ENCODE measurements around the gene DOK1.

Gene DOK1

DNA sequence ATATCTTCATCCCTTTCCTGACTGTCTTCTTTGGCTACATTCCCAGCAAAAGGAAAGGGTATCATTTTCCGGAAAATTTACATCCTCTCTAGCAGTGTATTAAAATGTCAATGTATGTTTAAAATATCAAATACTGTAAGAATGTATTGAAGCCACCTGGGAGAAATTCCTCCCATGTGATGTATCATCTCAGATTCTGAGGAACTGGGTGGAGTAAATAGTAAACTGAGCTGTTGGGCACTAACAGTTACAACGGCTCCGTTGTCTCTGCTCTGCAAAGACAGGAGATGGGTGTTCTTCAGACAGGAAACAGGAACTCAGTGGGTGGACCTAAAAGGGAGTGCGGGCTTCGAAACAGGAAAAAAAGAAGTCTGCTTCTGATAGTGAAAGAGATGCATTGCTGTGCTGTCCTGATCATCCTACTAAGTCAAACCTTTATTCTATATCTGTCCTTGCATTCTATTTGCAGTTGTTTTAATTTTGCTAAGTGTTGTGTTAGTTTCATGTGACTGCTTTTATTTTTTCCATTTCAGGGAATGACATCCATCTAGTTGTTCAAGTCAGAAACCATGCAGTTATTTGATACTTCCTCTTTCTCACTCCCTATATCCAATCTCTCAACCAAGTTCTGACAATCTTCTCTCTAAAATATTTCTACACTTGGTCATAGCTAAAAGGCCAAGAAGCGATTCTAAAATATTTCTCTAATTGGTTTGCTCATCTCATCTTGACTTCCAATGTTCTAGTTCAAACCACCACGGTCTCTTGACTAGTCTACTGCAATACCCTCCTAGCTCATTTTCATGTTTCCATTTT, 19.4 kb downstream of the DOK1 start:
- H3K4me3 ChIP-seq (ENCODE audit: low read depth, low read length), result peak overlapping the region; percentile 24
- DNase-seq (ENCODE audit: low read depth), result peak; percentile 78
- TF ChIP-seq, protein P1, sequence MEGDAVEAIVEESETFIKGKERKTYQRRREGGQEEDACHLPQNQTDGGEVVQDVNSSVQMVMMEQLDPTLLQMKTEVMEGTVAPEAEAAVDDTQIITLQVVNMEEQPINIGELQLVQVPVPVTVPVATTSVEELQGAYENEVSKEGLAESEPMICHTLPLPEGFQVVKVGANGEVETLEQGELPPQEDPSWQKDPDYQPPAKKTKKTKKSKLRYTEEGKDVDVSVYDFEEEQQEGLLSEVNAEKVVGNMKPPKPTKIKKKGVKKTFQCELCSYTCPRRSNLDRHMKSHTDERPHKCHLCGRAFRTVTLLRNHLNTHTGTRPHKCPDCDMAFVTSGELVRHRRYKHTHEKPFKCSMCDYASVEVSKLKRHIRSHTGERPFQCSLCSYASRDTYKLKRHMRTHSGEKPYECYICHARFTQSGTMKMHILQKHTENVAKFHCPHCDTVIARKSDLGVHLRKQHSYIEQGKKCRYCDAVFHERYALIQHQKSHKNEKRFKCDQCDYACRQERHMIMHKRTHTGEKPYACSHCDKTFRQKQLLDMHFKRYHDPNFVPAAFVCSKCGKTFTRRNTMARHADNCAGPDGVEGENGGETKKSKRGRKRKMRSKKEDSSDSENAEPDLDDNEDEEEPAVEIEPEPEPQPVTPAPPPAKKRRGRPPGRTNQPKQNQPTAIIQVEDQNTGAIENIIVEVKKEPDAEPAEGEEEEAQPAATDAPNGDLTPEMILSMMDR (conservative IDR thresholded peaks at IDR 0.05; ENCODE audit: low read depth, low read length), result no peak

GRCh38 chr2:74575320-74575719, 20.8 kb downstream of the DOK1 start:
- TF ChIP-seq, protein P1 (conservative IDR thresholded peaks at IDR 0.05; ENCODE audit: low read depth, low read length), result no peak
- no peak for DNase-seq (ENCODE audit: low read depth)
- H3K4me3 ChIP-seq (ENCODE audit: low read depth, low read length), result no peak overlapping the region

GRCh38 chr2:74576211-74576862, 21.8 kb downstream of the DOK1 start:
- TF ChIP-seq, protein P1 (conservative IDR thresholded peaks at IDR 0.05; ENCODE audit: low read depth, low read length), result no peak
- no peak for DNase-seq (ENCODE audit: low read depth)
- no peak overlapping the region for H3K4me3 ChIP-seq (ENCODE audit: low read depth, low read length)

- DNase-seq (ENCODE audit: low read depth), result peak; percentile 76
- H3K4me3 ChIP-seq (ENCODE audit: low read depth, low read length), result no peak overlapping the region
Measured at GRCh38 chr2:74576863-74577229, 22.3 kb downstream of the DOK1 start.

DNA sequence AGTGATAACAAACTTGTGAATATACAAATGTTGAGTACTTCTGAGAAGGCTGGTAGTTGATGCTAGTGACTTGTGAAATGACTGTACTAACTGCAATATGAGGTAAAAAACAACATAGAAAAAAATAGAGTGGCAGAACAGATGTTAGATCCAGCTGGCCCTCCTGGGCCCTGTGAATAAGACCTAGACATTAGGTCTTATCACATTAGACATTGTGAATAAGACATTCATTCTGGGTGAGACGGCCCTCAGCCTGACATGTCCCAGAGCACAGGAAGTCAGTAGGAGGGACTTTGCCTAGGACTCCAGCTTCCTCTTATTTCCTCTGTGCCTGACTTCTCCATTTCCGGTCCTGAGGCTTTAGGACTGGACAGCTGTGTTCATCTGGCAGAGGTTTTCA, 22.9 kb downstream of the DOK1 start:
- H3K4me3 ChIP-seq (ENCODE audit: low read depth, low read length), result no peak overlapping the region
- DNase-seq (ENCODE audit: low read depth), result no peak
- TF ChIP-seq, protein P1 (conservative IDR thresholded peaks at IDR 0.05; ENCODE audit: low read depth, low read length), result no peak

More at GRCh38 chr2:74576863-74577229, 22.3 kb downstream of the DOK1 start:
- TF ChIP-seq, protein P1 (conservative IDR thresholded peaks at IDR 0.05; ENCODE audit: low read depth, low read length), result peak; percentile 23

DNA sequence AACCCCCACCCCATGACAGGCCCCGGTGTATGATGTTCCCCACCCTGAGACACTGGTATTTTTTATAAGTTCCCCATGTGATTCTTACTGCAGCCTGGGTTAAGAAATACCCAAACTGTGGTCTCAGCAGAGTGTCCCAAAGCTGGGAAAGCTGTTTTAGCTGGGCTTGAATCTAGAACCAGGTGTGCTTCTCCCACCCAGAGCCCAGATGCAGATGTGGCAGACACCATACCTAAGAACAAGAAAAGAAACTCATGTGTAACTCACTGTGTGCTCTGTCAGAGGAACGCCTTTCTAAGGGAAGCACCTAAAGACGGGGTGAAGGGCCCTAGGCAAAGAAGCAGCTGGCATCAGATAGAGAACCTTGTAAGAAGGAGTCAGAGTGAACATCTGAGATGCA, 23.9 kb downstream of the DOK1 start:
- H3K4me3 ChIP-seq (ENCODE audit: low read depth, low read length), result no peak overlapping the region
- TF ChIP-seq, protein P1 (conservative IDR thresholded peaks at IDR 0.05; ENCODE audit: low read depth, low read length), result no peak
- DNase-seq (ENCODE audit: low read depth), result no peak
